Colonic mucosa (tissue), 4 donors: ENCODE data around the gene AHDC1. TPM values are rescaled to one million over a fixed set of nuclear protein-coding genes. Genes with fewer than 3 reads are reported as not detected.

Source experiments
- DNase-seq: peaks from one replicate; pipeline ENCODE4 v3.0.0-alpha.2; 2020
- H3K27ac ChIP-seq: fragments of 200-600 bp; one replicate; pipeline ENCODE4 v1.8.0; 2021
- H3K27me3 ChIP-seq: fragments of 200-600 bp; one replicate; pipeline ENCODE4 v1.8.0; 2021
- H3K36me3 ChIP-seq: fragments of 200-600 bp; one replicate; pipeline ENCODE4 v1.8.0; 2021
- H3K4me1 ChIP-seq: fragments of 200-600 bp; one replicate; pipeline ENCODE4 v1.8.0; 2021; ENCODE audit warnings: mild to moderate bottlenecking
- H3K4me3 ChIP-seq: fragments of 200-600 bp; one replicate; pipeline ENCODE4 v1.8.0; 2021
- H3K9ac ChIP-seq, 2 donors: one replicate each; pipeline ENCODE4 v1.7.0; 2013; ENCODE audit warnings: control low read depth in 2 of 2, low read depth in 2 of 2, low read length in 2 of 2
- H3K9me3 ChIP-seq: fragments of 200-600 bp; one replicate; pipeline ENCODE4 v1.8.0; 2021
- intact Hi-C: fragments of 100-400 bp; cut with DNase I; formaldehyde crosslinking; loops from one replicate; pipeline ENCODE4 v1.14.1; 2022
- total RNA-seq, 2 donors: library from RNA; stranded (reverse); fragmentation: NEBNext Ultra II Directional in 1 of 2; extraction: Animal tissue kit (Norgen Biotek cat#: 25700) in 1 of 2; gene quantifications; one replicate each; pipeline ENCODE4 v1.2.1, GENCODE V29; 2021
- TF ChIP-seq, protein P1 (sequence below): fragments of 200-600 bp; IDR thresholded peaks from one replicate; pipeline ENCODE4 v1.8.0; 2022; ENCODE audit warnings: antibody characterized with exemption, mild to moderate bottlenecking
- donor health status: healthy.
- donor health status: DM: no; HTN: no; CAD: no.
- donor health status: DM: no; HTN: no; CAD: no.

The AHDC1 gene
- total RNA-seq, 2 donors from 2014 or later: 18.4 to 26.8 TPM

DNA sequence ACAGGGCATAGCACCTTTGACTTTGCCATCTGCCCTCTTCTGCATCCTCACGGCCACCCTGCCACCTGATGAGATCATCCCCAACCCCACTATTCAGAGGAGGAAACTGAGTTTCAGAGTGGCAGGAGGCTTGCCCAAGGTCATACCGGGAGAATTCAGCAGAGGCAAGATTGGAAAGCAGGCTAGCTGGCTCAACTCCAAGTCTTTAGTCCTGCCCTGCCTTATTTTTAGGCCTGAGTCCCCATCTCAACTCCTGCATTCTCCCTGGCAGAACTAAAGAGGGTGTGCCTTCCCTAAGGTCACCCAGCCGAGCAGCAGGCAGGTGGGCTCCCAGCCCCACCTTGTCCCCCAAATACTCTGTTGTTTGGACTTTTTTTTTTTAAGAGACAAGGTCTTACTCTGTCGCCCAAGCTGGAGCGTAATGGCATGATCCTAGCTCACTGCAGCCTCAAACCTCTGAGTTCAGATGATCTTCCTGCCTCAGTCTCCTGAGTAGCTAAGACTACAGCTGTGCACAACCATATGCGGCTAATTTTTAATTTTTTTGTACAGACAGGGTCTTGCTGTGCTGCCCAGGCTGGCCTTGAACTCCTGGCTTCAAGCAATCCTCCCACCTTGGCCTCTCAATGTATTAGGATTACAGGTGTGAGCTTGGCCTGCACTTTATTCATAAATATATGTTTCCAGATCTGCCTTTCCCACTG, 44.8 kb upstream of the AHDC1 start:
- TF ChIP-seq, protein P1, sequence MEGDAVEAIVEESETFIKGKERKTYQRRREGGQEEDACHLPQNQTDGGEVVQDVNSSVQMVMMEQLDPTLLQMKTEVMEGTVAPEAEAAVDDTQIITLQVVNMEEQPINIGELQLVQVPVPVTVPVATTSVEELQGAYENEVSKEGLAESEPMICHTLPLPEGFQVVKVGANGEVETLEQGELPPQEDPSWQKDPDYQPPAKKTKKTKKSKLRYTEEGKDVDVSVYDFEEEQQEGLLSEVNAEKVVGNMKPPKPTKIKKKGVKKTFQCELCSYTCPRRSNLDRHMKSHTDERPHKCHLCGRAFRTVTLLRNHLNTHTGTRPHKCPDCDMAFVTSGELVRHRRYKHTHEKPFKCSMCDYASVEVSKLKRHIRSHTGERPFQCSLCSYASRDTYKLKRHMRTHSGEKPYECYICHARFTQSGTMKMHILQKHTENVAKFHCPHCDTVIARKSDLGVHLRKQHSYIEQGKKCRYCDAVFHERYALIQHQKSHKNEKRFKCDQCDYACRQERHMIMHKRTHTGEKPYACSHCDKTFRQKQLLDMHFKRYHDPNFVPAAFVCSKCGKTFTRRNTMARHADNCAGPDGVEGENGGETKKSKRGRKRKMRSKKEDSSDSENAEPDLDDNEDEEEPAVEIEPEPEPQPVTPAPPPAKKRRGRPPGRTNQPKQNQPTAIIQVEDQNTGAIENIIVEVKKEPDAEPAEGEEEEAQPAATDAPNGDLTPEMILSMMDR: no peak
- Histone ChIP-seq H3K9me3 (no peaks in the 10 kb centered on the region), H3K4me1 (no peaks in the 10 kb centered on the region), H3K4me3 (no peak overlapping the region), H3K27me3 (no peaks in the 10 kb centered on the region), H3K36me3 (no peaks in the 10 kb centered on the region), H3K9ac (no peak overlapping the region), H3K27ac (no peak overlapping the region)
- DNase-seq: no peak
- intact Hi-C loops: loop anchor here (10.0 kb wide), 1 partner anchor 344 kb away; no protein-coding TSS in a partner anchor

DNA sequence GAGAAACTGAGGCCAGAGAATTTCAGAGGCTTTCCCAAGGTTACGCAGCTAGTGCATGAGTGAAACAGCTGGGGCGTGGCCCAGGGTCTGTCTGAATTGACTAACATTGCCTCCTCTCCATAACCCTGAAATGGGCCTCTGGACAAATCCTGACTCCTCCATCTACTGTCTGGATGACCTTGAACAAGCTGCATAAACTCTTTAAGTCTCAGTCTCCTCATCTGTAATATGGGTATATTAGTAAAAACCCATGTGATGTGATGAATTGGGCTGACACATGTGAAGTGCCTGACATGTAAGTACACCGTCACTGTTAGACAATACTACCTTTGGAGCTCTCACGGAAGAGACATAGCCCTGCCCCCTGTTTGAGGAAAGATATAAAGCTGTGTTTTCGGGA, 43.4 kb upstream of the AHDC1 start:
- Histone ChIP-seq H3K27ac (no peak overlapping the region), H3K9me3 (no peaks in the 10 kb centered on the region), H3K4me1 (no peaks in the 10 kb centered on the region), H3K4me3 (no peak overlapping the region), H3K27me3 (no peaks in the 10 kb centered on the region), H3K9ac (no peak overlapping the region), H3K36me3 (no peaks in the 10 kb centered on the region)
- TF ChIP-seq, protein P1: no peak
- DNase-seq: no peak
- intact Hi-C loops: loop anchor here (10.0 kb wide), 1 partner anchor 343 kb away; no protein-coding TSS in a partner anchor

DNA sequence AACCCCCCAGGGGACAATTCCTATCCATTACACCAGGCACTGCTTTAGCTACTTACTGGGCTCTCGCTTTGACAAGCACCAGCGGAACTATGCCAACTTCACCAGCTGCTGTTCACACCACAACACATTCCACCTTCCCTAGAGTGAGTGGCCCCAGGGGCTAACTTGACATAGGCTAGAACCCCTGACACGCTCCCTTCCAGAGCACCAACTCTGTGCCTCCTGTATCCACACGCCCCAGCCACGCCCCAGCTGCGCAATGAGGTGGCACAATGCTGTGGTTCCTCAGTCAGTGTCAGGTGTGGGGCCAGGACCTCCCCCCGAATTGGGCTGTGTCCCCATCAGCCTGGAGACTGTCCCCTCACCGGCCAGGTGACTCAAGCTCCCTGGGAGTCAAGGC, 42.7 kb upstream of the AHDC1 start:
- TF ChIP-seq, protein P1: no peak
- intact Hi-C loops: loop anchor here (10.0 kb wide), 1 partner anchor 342 kb away; no protein-coding TSS in a partner anchor
- H3K9ac ChIP-seq: no peak overlapping the region
- H3K9me3 ChIP-seq: no peaks in the 10 kb centered on the region
- no peaks in the 10 kb centered on the region for H3K27me3 ChIP-seq
- H3K4me1 ChIP-seq: no peaks in the 10 kb centered on the region
- no peak for DNase-seq
- no peak overlapping the region for H3K4me3 ChIP-seq
- no peaks in the 10 kb centered on the region for H3K36me3 ChIP-seq
- H3K27ac ChIP-seq: no peak overlapping the region

DNA sequence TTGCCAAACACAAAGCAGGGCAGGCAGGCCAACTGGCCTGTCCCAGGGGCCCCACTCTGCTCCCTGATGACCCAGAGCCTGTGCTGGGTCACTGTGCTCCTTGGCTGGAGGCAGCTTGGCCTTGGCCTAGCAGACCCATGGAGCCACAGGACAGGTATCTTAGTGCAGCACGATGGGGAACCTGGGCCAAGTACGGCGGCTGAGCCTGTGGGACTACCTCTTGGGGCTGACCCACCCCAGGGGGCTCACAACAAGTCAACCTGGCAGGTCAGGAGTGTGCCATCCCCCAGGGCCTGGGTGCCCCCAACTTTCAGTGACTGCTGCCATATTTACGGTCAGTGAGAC, 41.1 kb upstream of the AHDC1 start:
- intact Hi-C loops: loop anchor here (10.0 kb wide), 1 partner anchor 340 kb away; no protein-coding TSS in a partner anchor
- no peak overlapping the region for H3K9ac ChIP-seq
- no peaks in the 10 kb centered on the region for H3K27me3 ChIP-seq
- no peak overlapping the region for H3K4me3 ChIP-seq
- DNase-seq: no peak
- TF ChIP-seq, protein P1: no peak
- no peaks in the 10 kb centered on the region for H3K9me3 ChIP-seq
- H3K36me3 ChIP-seq: no peaks in the 10 kb centered on the region
- no peak overlapping the region for H3K27ac ChIP-seq
- H3K4me1 ChIP-seq: no peaks in the 10 kb centered on the region

DNA sequence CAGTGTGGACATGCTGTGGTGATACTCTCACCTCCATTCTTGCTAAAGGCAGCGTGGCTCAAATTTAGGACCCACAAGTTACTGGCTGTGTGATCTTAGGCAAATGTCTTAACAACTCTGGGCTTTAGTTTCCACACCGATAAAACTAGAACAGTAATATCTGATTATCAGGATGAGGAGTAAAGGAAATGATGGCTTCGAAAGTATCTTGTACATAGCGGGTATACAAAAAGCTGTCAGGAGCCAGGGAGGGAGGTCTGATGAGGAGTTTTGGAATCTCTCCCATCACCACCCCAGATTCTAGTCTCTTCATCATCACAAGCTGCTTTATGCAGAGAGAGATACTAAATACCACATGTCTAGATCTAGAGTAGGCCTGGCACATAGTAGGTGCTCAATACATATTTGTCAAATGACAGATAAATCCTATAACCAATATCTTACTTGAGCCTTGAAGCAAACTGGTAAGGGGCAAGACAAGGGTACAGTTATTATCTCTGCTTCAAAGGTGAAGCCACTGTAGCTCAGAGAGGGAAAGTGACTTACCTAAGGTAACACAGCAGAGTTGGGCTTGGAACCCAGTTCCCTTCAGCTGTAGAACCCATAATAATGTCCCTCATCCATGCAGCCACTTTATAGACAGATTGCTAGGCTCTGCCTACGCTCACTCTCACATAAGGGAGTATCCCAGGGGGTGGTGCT, 40.6 kb upstream of the AHDC1 start:
- TF ChIP-seq, protein P1: no peak
- no peak overlapping the region for H3K9ac ChIP-seq
- no peak for DNase-seq
- no peaks in the 10 kb centered on the region for H3K4me1 ChIP-seq
- no peaks in the 10 kb centered on the region for H3K27me3 ChIP-seq
- H3K27ac ChIP-seq: no peak overlapping the region
- intact Hi-C loops: loop anchor here (10.0 kb wide), 1 partner anchor 340 kb away; no protein-coding TSS in a partner anchor
- no peak overlapping the region for H3K4me3 ChIP-seq
- H3K9me3 ChIP-seq: no peaks in the 10 kb centered on the region
- H3K36me3 ChIP-seq: no peaks in the 10 kb centered on the region
